K562 (cell line): Measurements from ENCODE around the gene CPPED1. TPM values are rescaled to one million over a fixed set of nuclear protein-coding genes. Genes with fewer than 3 reads are reported as not detected.

Experiments used
- ATAC-seq: fragments of 200-7000 bp; cut with Tn5 transposase; 3 replicates; pipeline ENCODE4 v1.9.1; 2020; ENCODE audit warnings: moderate library complexity
- BruUV-seq: library from RNA; stranded (reverse); fragments of 400-500 nt; replicated peaks from 2 replicates; lab custom pipeline; 2021; lab: Mats Ljungman, UMichigan
- CTCF ChIA-PET: fragments of 300-600 bp; formaldehyde crosslinking; extraction: SDS; loops from one replicate; lab custom pipeline; 2021; ENCODE audit warnings: low intra/inter-chr PET ratio; lab: Yijun Ruan, JAX
- POLR2A ChIA-PET: fragments of 300-600, 350-650 bp; sonication (Branson Sonifier 250); formaldehyde crosslinking; extraction: SDS; loops from one replicate; lab custom pipeline; 2021; ENCODE audit warnings: antibody characterized with exemption, inconsistent platforms; lab: Yijun Ruan, JAX
- DNase-seq, 4 experiments: peaks; one replicate each; pipeline versions ENCODE4 v3.0.0 to v3.0.0-alpha.2; 2011 to 2018; ENCODE audit warnings: low spot score in 3 of 4, mixed read lengths in 3 of 4; ENCODE audit errors: extremely low read depth in 1 of 4
- FAIRE-seq: peaks from 2 replicates; lab custom pipeline; 2011; peaks lifted over from hg19 to GRCh38; lab: Jason Lieb, UNC
- H2AFZ ChIP-seq: 2 replicates; pipeline ENCODE4 v1.6.0; 2011; ENCODE audit warnings: low read depth, low read length, control low read depth, inconsistent platforms
- H3K27ac ChIP-seq: fragments of 200-600 bp; 3 replicates; pipeline ENCODE4 v1.8.0; 2011; ENCODE audit warnings: low read depth, mild to moderate bottlenecking, control low read depth, inconsistent platforms, low read length, moderate library complexity, mixed read lengths; ENCODE audit errors: extremely low read depth
- H3K27me3 ChIP-seq, 2 experiments: fragments of 300-600 bp in 1 of 2; 2 replicates in 1 of 2; 3 replicates in 1 of 2; pipeline versions ENCODE4 v1.6.0 to v1.8.0; 2011; ENCODE audit warnings: inconsistent platforms in 2 of 2, low read length in 2 of 2, mild to moderate bottlenecking in 1 of 2, mixed read lengths in 1 of 2, moderate library complexity in 1 of 2; ENCODE audit not compliant: control insufficient read depth in 2 of 2, insufficient read depth in 2 of 2
- H3K36me3 ChIP-seq: fragments of 300-600 bp; 3 replicates; pipeline ENCODE4 v1.8.0; 2011; ENCODE audit warnings: mild to moderate bottlenecking, low read length, inconsistent platforms; ENCODE audit not compliant: control insufficient read depth, insufficient read depth
- H3K4me1 ChIP-seq, 2 experiments: fragments of 200-600 bp in 1 of 2; replicated peaks in 1 of 2; 2 replicates in 1 of 2; 3 replicates in 1 of 2; pipeline versions ENCODE4 v1.5.1 to v1.8.0; 2011; ENCODE audit warnings: inconsistent platforms in 2 of 2, low read length in 2 of 2, mild to moderate bottlenecking in 1 of 2, mixed read lengths in 1 of 2, moderate library complexity in 1 of 2; ENCODE audit not compliant: control insufficient read depth in 2 of 2, insufficient read depth in 2 of 2
- H3K4me2 ChIP-seq: 2 replicates; pipeline ENCODE4 v1.6.1; 2011; ENCODE audit warnings: low read length, control low read depth, inconsistent platforms, mixed read lengths; ENCODE audit not compliant: insufficient read depth
- H3K4me3 ChIP-seq: fragments of 200-600 bp; sonication (generic), shearing (Covaris generic); 2 replicates; pipeline ENCODE4 v1.5.1; 2016; ENCODE audit warnings: control low read depth, inconsistent platforms
- H3K79me2 ChIP-seq: fragments of 200-600 bp; 3 replicates; pipeline ENCODE4 v1.8.0; 2011; ENCODE audit warnings: low read length, inconsistent platforms; ENCODE audit not compliant: control insufficient read depth, insufficient read depth
- H3K9ac ChIP-seq, 2 experiments: 2 replicates each; pipeline versions ENCODE4 v1.6.0 to v1.6.1; 2011; ENCODE audit warnings: low read depth in 2 of 2, low read length in 2 of 2, control low read depth in 1 of 2, inconsistent platforms in 1 of 2, mild to moderate bottlenecking in 1 of 2, mixed read lengths in 1 of 2; ENCODE audit not compliant: insufficient read depth in 1 of 2
- H3K9me1 ChIP-seq: one replicate; pipeline ENCODE4 v1.6.0; 2011; ENCODE audit warnings: inconsistent platforms, mild to moderate bottlenecking, low read length, moderate library complexity; ENCODE audit not compliant: control insufficient read depth, insufficient read depth
- H3K9me3 ChIP-seq: replicated peaks from 2 replicates; pipeline ENCODE4 v1.5.1; 2011; ENCODE audit warnings: low read depth, low read length, inconsistent platforms; ENCODE audit not compliant: control insufficient read depth, insufficient read depth
- H4K20me1 ChIP-seq: replicated peaks from 2 replicates; pipeline ENCODE4 v1.6.1; 2011; ENCODE audit warnings: low read length, inconsistent platforms, mixed read lengths; ENCODE audit not compliant: control insufficient read depth, insufficient read depth
- KHSRP ChIP-seq: fragments of 450-650 bp; IDR thresholded peaks from 2 replicates; pipeline ENCODE4 v1.6.1; 2017
- MAFG ChIP-seq: fragments of 450-650 bp; conservative IDR thresholded peaks from 2 replicates; pipeline ENCODE4 v1.6.1; 2016; ENCODE audit warnings: missing genetic modification characterization, missing compliant biosample characterization
- NCOA2 ChIP-seq, 2 experiments: fragments of 450-650 bp; IDR thresholded peaks; 2 replicates each; pipeline ENCODE4 v1.6.1; 2018; ENCODE audit warnings: mild to moderate bottlenecking in 2 of 2, moderate library complexity in 1 of 2; ENCODE audit not compliant: partially characterized antibody in 2 of 2
- OTX1 ChIP-seq: fragments of 450-650 bp; formaldehyde crosslinking; IDR thresholded peaks from 2 replicates; pipeline ENCODE4 v1.4.0; 2022; ENCODE audit warnings: mild to moderate bottlenecking
- PML ChIP-seq: IDR thresholded peaks from 2 replicates; pipeline ENCODE4 v1.6.1; 2012; ENCODE audit warnings: low read length, inconsistent platforms
- WGBS: fragments of 100-300 bp; shearing (Covaris generic); methylation state at CpG from one replicate; pipeline ENCODE4 v1.1.6; 2016; ENCODE audit warnings: low coverage, mixed read lengths; ENCODE audit not compliant: insufficient coverage; ENCODE audit errors: missing lambda C conversion rate; 5-methylcytosine and 5-hydroxymethylcytosine counted together
- in situ Hi-C: fragments of 300-500 bp; cut with MboI; formaldehyde crosslinking; loops from 4 replicates; pipeline ENCODE4 v1.15.0; 2018; ENCODE audit warnings: inconsistent platforms, mixed read lengths
- intact Hi-C: fragments of 100-400 bp; cut with micrococcal nuclease; formaldehyde crosslinking; loops from 2 replicates; pipeline ENCODE4 v1.14.2; 2022
- polyA plus RNA-seq, 8 experiments: library from polyadenylated mRNA; depleted of rRNA in 4 of 8; stranded (reverse) in 5 of 8; unstranded in 3 of 8; fragments of >200 nt; fragmentation: Nextera tagmentation in 2 of 8; fragmentation: Illumina TruSeq in 1 of 8; extraction: Ambion mirVana in 2 of 8; extraction: Trizol in 1 of 8; gene quantifications; 2 replicates each; pipeline versions ENCODE4 v1.2.1 to v1.2.3, GENCODE V29; 2011 to 2014; ENCODE audit warnings: inconsistent platforms in 1 of 8, missing spikeins in 1 of 8
- total RNA-seq, 7 experiments: library from RNA; depleted of rRNA in 6 of 7; stranded (reverse); fragments of >200 nt in 6 of 7; fragmentation: Illumina TruSeq in 2 of 7; extraction: Trizol in 2 of 7; gene quantifications; 2 replicates each; pipeline versions ENCODE4 v1.2.1 to v1.2.3, GENCODE V29; 2011 to 2021; ENCODE audit warnings: low replicate concordance in 1 of 7
- TF ChIP-seq, protein P1 (sequence below), 2 experiments: fragments of 450-650 bp; IDR thresholded peaks; 2 replicates each; pipeline ENCODE4 v1.6.1; 2018; ENCODE audit warnings: mild to moderate bottlenecking in 2 of 2, low read depth in 1 of 2; ENCODE audit not compliant: partially characterized antibody in 2 of 2

CPPED1 gene
- total and polyA plus RNA-seq, 9 of the 15 experiments (the other 6 are each of a cell fraction or from before 2014, with no cell fraction given): 7.5 to 25.7 (median 16.9) TPM

- ChIA-PET CTCF (no interaction called here), POLR2A (no interaction called here)
- 81% methylated on average over 5 of the region's 5 CpGs for WGBS
- H4K20me1 ChIP-seq: no peaks in the 10 kb centered on the region
- no peak for FAIRE-seq
- no peaks in the 10 kb centered on the region for H3K4me1 ChIP-seq
- in situ Hi-C loops (no loop called here), intact Hi-C loops (no loop called here)
- no peak overlapping the region for H3K27ac ChIP-seq
- no peak overlapping the region for H3K4me2 ChIP-seq
- H3K9me3 ChIP-seq: no peaks in the 10 kb centered on the region
- H3K4me3 ChIP-seq: no peak overlapping the region
- H3K9ac ChIP-seq: no peak overlapping the region
- no peak overlapping the region for H2AFZ ChIP-seq
- no peaks in the 10 kb centered on the region for H3K79me2 ChIP-seq
- TF ChIP-seq KHSRP: no peak
- no peak for TF ChIP-seq MAFG (tag)
- TF ChIP-seq NCOA2 (IDR thresholded peaks at IDR 0.05; ENCODE audit: partially characterized antibody in 2 of 2): no peak
- TF ChIP-seq, protein P1, sequence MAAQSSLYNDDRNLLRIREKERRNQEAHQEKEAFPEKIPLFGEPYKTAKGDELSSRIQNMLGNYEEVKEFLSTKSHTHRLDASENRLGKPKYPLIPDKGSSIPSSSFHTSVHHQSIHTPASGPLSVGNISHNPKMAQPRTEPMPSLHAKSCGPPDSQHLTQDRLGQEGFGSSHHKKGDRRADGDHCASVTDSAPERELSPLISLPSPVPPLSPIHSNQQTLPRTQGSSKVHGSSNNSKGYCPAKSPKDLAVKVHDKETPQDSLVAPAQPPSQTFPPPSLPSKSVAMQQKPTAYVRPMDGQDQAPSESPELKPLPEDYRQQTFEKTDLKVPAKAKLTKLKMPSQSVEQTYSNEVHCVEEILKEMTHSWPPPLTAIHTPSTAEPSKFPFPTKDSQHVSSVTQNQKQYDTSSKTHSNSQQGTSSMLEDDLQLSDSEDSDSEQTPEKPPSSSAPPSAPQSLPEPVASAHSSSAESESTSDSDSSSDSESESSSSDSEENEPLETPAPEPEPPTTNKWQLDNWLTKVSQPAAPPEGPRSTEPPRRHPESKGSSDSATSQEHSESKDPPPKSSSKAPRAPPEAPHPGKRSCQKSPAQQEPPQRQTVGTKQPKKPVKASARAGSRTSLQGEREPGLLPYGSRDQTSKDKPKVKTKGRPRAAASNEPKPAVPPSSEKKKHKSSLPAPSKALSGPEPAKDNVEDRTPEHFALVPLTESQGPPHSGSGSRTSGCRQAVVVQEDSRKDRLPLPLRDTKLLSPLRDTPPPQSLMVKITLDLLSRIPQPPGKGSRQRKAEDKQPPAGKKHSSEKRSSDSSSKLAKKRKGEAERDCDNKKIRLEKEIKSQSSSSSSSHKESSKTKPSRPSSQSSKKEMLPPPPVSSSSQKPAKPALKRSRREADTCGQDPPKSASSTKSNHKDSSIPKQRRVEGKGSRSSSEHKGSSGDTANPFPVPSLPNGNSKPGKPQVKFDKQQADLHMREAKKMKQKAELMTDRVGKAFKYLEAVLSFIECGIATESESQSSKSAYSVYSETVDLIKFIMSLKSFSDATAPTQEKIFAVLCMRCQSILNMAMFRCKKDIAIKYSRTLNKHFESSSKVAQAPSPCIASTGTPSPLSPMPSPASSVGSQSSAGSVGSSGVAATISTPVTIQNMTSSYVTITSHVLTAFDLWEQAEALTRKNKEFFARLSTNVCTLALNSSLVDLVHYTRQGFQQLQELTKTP (IDR thresholded peaks at IDR 0.05; ENCODE audit: low read depth in 1 of 2, partially characterized antibody in 2 of 2): no peak
- TF ChIP-seq PML: no peak
- TF ChIP-seq OTX1 (CRISPR knock-in tag): no peak
- no TSS peak for BruUV-seq
- no peak for DNase-seq
- no peaks in the 10 kb centered on the region; a peak in 1 of 5 replicates for H3K27me3 ChIP-seq
- no peak for ATAC-seq
- no peaks in the 10 kb centered on the region for H3K36me3 ChIP-seq
- H3K9me1 ChIP-seq: no peaks in the 10 kb centered on the region
These were observed 108.2 kb downstream of the CPPED1 start for GRCh38 chr16:12695454-12695853.
